GM18526 (cell line): ENCODE measurements around the gene BICC1.

Source experiments
- POLR2A ChIP-seq: IDR thresholded peaks from 3 replicates; pipeline ENCODE4 v1.6.1; 2011; ENCODE audit not compliant: insufficient read length; ENCODE audit errors: extremely low read depth

Gene BICC1

DNA sequence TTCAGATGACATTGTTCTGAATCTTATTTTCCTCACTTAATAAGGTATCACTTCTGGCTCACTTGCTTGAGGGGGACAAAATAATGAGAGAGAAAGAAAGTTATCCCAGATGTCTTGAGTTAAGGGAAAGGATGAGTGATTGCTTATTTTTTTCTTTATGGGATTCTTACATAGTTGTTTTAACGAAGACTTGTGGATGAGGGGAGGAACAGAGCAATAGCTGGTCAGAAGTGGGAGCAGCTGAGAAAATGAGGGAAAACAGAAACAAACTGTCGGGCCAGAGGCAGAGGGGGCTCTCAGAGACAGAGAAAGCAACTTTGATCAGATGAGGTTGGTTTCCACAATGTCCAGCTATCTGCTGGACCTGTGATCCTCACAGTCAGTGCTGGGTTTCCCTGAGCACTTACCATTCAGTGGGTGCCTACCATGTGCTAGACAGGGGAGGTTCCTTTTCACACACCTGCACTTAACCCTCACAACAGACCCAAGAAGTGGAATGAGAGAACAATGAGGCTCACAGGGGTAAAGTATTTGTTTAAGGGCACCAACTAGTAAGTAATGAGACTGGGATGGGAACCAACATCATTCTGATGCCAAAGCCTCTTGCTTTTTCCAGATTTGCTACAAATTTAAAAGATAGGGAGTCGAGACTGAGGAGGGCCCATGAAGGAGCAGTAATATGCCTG lies 64.2 kb downstream of the BICC1 start:
- TF ChIP-seq POLR2A: no peak

DNA sequence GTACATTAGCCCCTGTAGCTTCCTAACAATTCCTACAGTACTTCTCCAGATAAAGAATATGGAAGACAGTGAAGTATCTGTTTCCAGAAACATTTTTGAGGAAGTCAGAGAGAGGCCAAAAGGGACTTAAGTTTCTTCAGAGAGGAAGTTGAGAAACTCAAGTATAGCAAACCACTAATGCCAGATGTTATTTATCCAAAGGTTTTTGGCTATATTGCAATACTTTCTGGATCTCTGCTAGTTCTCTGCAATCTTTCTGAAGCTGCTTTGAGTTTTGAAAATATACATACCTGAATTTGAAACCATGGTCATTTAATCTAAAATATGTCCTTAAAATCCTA lies 64.7 kb downstream of the BICC1 start:
- TF ChIP-seq POLR2A: no peak

DNA sequence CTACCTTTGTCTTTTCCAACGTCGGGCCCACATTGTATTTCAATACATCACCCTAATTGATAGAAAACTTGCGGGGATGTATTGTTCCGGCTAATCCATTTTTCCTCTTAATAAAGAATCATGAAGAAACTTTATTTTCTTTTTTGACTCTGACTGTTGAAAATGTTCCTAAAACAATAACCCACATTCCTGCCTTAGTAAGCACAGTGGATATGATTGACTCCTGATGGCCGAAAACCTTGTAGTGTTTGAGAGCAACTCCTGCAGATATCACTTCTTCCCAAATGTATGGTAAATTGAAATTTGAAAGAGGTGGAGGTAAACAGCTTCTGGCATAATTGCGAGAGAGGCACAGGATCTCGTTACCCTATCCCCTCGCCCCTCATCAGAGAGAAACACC lies 65.7 kb downstream of the BICC1 start:
- TF ChIP-seq POLR2A: no peak

DNA sequence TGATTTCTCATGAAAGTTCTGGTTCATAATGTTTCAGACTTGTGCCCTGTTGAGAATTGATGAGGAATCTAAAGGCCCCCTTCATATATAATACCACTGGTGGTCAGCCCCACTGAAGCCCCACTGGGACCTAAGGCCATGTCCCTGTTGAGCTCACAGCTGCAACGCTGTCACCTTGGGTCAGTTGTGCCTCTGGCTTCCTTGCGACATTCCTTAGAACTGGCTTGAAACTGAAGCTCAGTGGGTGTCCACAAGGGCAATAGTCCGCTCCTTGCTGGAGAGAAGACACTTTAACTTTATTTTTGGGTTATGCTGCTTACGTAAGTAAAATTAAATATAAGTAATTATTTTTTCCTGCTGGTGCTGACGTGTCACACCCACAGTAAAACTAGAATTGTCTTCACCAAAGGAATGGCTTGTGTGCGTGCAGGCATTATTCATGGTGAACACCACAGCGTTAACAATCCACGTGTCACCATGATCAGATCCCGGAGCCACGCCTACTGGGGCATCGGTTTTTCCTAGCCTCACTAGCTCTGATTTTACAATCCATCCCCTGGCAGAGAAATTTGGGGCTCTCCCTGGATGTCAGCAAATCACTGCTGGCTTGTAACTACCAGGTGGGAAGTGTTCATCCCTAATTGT lies 66.5 kb downstream of the BICC1 start:
- no peak for TF ChIP-seq POLR2A

DNA sequence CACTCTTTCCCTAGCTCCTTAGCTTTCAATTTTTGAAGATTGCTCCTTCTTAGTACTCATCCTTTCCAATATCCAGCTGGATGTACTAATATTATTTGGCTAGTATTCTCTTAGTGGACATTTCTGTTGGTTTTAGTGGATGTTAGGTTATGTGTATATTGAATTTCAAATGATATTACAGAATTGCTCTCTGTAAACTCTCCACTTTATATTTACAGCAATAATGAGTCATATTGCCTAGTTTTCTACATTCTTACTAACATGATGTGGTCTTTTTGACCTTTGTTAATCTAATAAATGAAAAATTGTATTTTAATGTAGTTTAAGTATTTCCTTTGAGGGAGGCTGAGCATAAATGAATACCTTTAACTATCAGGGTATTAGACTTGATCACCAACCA lies 69.4 kb downstream of the BICC1 start:
- TF ChIP-seq POLR2A: no peak

DNA sequence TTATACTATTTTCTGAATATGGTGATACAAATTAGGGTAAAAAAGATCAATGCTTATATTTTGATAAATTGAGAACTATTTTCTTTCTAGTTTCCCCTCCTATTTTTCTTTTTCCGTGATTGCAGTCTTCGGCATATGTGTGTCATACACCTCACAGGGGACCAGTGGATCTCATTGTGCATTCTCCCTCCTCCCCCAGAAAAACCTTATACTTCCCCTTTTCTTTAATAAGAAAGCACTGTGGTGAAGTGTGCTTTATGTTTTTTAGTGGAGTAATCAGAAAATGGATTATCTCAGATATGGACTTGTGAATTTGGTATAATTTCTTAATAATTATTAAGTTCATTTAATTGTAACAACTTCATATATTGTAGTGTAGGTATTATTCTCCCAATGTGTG lies 72.8 kb downstream of the BICC1 start:
- TF ChIP-seq POLR2A: no peak

DNA sequence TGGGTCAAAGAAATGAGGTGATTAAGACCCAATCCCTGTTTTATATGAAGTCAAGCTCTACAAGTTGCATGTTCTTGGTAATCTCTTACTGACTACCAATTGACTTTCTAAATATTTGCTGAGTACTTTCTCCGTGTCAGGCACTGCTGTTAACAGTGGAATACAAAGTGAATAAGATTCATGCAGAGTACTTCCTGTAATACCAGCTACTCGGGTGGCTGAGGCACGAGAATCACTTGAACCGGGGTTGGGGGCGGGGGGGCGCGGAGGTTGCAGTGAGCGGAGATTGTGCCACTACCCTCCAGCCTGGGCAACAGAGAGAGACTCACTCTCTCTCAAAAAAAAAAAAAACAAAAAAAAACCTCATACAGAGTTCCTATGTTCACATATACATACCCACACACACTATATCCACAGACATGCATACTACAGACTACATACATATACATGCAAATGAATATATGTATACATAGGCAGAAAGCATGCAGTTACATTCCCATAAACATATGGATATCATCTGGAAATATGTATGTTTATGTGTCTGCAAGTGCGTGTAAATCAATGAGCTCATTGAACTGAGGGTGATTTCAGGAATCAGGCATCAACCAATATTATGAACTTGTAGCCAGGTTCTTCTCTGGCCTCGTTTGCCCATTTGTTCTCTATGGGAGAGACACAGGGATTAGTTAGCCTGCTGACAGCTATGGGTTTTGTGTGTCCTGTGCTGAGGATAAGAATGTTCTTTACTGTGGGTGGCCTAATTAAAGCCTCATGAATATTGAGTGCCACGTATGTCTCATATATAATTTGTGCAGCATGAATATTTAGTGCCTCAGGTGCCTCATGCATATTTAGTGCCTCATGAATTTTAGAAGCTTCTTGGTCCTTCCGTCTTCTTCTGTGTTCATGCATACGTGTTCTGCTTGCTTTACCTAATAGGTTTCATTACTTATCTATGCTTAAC lies 73.9 kb downstream of the BICC1 start:
- no peak for TF ChIP-seq POLR2A

DNA sequence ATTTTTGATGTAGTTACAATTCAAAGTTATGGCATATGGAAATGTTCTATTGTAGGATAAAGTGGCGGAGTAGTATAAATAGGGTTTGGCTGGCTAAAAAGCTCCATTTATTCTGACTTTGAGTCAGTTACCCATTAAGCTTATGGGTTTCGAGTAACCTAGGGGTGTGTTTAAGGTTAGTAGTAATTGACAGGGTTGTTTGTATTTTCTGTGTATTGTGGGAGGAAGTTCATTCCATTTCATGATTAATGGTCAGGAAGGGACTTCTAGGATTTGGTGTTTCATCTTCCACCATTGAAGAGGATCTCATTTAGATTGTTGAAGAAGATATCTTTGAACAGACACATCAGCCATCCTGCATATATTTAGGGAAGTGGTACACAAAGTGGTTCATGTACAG lies 75.0 kb downstream of the BICC1 start:
- no peak for TF ChIP-seq POLR2A

DNA sequence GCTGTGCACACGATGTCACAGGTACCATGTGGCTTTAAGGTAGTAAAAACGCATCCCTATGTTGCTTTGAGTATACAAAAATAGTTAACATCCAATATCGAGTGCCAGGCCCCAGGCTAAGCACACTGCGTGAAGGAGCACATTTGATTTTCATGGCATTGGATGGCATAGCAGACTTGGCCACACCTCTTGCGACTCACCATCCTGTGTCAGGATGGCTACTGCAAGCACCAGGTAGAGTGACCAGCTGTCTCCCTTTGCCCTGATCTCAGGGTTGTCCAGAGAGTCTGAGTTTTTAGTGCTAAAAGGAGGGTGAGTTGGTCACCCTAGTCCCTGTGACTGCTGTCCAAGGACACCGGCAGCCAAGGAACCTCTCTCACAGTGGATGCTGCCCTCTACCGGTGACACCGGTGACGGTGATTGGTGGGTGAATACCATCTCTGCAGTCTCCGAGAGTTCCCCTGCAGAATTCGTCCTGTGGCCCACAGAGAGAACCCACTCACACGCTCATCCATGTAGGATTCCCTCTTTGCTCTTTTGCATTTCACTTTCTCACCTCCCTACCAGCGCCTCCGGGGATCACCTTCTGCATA lies 76.1 kb downstream of the BICC1 start:
- TF ChIP-seq POLR2A: no peak

DNA sequence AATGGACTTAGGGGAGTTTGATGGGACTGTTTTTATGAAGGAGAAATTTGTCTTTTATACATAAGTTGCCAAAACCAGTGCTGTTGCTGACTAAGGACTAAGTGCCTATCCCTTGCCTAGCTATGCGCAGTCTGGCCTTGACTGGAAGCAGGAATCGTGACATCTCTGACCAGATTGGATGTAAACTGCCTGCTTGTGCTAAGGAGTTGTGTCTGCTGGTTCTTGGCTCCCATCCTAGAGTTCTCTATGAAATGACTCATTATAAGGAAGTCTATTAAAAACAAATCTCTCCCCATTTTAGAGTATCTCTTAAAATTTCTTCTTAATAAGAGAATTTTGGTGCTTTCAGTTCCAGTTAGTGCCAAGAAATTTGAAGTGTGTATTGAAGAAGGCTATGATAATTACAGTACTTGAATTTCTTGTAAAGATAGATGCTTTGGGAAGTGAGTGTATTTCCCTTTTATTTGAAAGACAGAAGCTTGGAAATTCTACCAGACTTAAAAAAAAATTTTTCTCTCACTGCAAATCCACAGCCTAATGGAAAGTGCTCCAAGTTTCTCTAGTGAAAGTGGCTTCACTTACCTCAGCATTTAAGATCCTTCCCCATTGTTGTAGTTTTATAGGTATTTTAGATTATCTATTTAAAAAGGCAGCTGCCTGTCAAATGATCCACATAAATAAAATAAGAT lies 77.6 kb downstream of the BICC1 start:
- no peak for TF ChIP-seq POLR2A

DNA sequence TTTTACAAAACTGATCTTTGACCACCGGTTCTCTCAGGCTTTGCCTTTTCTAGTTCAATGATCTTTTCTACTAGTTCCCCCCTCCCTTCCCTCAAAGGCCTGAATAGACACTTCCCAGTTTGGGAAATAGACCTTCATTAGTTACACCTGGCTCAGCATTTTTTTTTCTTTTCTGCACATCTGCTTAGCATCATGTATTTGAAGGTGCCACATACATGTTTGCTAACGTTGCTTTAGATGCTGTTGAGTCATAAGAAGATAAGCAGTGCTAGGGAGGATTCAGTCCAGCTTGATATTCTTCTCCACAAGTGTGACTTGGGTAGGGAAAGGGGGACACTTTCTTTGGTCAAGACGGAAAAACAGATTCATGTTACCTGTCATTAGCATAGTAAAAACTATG lies 78.3 kb downstream of the BICC1 start:
- TF ChIP-seq POLR2A: no peak

DNA sequence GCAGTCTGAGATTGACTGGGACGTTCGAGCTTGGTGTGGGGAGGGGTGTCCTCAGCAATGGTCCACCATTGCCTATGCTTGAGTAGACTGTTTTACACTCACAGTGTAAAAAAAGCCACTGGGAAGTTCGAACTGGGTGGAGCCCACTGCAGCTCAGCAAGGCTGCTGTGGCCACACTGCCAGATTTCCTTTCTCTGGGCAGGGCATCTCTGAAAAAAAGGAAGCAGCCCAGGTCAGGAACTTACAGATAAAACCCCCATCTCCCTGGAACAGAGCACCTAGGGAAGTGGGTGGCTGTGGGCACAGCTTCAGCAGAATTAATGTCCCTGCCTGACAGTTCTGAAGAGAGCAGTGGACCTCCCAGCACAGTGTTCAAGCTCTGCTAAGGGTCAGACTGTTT lies 80.3 kb downstream of the BICC1 start:
- TF ChIP-seq POLR2A: no peak

DNA sequence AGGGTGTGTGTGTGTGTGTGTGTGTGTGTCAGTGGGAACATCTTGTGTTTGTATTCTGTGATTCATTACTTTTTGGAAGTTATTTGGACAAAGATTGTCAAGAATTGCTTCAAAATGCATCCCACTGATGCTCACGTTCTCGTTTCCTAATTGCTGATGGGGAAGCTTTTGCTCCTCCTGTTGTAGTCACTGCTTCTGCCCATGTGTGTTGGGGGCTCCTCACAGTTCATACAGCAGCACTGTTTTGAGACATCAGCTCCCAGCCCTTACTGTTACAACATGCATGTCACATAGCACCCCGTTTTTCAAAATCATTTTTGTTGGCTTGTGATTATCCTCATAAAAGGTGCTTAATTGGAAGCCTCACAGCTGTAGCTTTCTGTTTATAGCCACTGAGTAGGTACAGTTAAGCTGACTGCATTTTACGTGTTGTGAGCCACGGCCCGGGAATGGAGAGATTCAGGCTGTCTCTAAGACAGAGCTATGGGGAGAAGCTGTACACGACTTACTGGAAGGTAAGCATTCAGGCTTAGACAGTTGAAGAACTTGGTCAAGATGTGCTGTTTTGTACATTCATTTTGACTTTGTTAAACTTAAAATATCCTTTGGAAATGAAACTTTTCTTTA lies 87.4 kb downstream of the BICC1 start:
- no peak for TF ChIP-seq POLR2A

DNA sequence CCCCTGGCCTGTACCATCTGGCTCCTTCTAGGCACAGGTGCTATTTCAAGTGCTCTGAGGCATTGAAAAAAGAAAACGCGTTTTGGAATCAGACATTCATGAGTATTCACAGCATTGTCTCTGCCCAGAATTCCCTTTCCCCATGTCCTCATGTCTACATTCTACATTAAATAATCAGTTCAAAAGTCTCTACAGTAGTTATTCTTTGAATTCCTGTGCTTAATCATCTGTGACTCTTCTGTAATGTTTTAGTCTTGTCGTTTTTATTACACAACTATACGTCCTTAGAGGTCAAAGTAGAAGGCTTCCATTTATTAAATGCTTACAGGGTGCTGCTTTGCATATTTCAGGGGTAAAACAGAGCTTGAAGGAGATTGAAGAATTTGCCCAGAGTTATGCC lies 95.7 kb downstream of the BICC1 start:
- no peak for TF ChIP-seq POLR2A
